HT-29 (cell line): ENCODE data around the gene IL13RA2. TPM values are rescaled to one million over a fixed set of nuclear protein-coding genes. Genes with fewer than 3 reads are reported as not detected.
A peak's percentile ranks its signal among the peaks of the same experiment; 100 is the strongest.

Source experiments
- DNase-seq: peaks from one replicate; pipeline ENCODE4 v3.0.0-alpha.2; 2015; ENCODE audit warnings: low spot score
- total RNA-seq: library from RNA; depleted of rRNA; stranded (reverse); fragments of >200 nt; shearing (Covaris generic); gene quantifications from 2 replicates; pipeline ENCODE4 v1.2.3, GENCODE V29; 2014; rRNA removed

The IL13RA2 gene
- total RNA-seq = not detected in 2 replicates

DNA sequence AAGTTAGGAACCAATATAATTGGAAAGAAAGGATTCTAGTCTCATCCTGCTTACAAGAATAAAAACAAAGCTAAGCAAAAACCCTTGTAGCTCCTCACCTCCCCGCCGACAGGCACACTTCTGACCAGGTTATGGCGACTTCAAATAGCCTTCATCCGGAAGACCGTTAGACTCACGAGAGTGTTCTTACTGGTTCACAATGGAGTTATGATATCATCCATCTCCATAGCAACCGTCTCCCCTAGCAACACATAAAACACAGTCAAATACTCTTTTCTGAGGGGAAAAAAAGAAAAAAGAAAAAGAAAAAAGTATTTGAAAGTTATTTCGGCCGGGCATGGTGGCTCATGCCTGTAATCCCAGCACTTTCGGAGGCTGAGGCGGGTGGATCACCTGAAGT is at the start of gene IL13RA2:
Gene IL13RA2, minus strand, starts transcription at position 162 of the 400 bp plus-strand sequence. CDS start 347 bp downstream, outside the sequence.
- no peak for DNase-seq

- no peak for DNase-seq
These were observed 47.9 kb upstream of the IL13RA2 start for GRCh38 chrX:115065304-115065703.

- no peak for DNase-seq
These were observed 42.6 kb upstream of the IL13RA2 start for GRCh38 chrX:115060013-115060412.

DNA sequence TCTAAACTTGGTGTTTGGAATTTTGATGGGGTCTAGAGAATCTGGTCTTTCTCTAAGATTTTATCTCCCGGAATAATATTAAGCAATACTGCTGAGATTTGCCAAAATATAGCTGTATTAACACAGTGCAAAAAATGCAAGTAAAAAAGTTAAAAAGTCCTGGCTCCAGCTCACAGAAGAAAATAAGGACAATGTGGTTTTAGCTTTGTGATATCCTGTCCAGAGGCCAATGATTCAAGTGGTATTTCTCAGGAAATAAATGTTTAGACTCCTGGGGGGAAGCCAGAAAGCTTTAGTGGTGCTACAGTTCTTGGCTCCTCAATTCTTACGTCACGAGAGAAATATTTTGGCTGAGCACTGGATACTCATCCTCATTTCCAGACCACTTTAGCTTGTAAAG is 40.9 kb upstream of the IL13RA2 start:
- DNase-seq = no peak

- no peak for DNase-seq
These were observed 37.5 kb upstream of the IL13RA2 start for GRCh38 chrX:115054876-115055275.

DNA sequence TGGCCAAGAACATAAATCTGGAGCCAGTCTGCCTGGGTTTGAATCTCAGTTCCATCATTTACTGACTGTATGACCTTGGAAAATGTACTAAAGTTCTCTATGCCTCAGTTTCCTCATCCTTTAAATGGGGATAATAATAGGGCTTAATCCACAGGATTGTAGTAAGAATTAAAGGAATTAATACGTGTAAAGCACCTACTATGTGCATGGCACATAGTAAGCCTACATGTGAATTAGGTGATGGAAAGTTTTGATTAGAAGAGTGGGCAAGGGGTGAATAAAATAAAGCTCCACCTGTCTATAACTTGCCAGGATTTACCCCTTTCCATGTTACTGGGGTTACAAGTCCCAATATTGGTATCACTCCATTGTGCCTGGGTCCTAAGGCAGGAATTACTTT is 35.8 kb upstream of the IL13RA2 start:
- no peak for DNase-seq

DNA sequence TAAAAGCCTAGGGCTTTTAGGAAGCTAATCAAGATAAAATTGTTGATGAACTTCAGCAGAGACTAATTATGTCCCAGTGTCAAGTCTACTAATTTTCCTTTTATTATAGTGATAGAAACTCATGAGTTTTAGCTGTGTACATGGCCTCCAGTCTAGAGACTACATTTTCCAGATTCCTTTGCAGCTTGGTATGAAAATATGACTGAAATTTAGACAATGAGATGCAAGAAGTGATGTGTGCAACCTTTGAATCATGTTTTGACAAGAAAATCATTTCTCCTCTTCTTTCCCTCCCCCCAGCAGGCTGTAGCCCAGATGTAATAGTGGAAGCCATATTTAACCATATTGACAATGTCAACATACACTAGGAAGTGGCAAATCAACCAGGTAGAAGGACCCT is 30.3 kb upstream of the IL13RA2 start:
- DNase-seq = no peak

DNA sequence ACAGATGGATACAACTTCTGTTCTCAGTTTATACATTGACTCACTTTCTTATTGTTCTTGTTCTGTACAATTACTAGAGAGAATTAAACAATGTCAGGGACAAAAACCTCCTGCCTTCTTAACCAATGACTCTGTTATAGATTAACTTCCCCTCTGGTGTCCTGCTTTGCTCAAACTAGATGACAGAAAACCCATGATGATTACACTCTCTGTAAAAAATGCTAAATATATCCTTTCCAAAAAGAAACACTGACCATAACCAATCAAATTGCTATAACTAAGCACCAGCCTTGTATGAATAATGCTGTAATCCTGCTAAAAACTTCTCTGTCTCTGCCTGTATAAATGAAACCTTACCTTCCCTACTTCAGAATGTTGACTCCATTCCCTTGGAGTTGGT is 29.8 kb upstream of the IL13RA2 start:
- DNase-seq = no peak

GRCh38 chrX:115040417-115040816 is 23.0 kb upstream of the IL13RA2 start:
- DNase-seq = no peak

DNA sequence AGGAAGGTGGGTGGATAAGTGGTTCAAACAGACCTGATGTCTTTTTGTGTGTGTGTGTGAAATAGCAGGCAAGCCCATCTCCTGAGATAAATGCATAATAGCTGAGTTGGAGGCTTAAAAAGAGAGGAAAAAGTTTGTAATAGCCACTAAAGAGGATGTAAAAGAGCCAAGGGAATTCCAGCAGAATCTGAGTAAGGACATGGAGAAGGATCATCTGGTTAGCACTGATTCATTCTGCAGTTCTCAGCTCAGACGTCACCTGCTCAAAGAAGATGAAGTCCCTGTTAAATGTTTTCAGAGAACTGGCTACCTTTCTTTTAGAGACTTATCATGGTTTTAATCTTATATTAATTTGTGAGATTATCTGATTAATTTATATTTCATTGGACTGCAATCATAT is 21.0 kb upstream of the IL13RA2 start:
- no peak for DNase-seq

GRCh38 chrX:115036029-115036428 is 18.6 kb upstream of the IL13RA2 start:
- DNase-seq = no peak

DNA sequence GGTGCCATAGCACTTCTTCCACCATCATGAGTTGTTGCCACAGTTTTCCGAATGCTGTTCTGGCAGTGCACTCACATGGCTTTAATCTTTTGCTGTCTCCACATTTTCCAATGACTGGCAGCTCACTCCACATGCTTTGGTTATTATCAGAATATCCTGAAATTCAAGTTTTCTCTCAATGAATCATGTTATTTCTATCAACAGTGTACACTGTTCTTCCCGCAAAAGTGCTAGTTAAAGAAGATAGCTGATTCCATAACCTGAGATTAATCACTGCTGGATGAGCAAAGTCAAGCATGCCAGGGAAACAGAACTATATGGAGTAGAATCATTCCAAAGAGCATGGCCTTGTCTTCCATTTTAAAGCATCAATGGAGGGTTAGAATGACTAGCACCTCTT is 14.6 kb upstream of the IL13RA2 start:
- DNase-seq = no peak

DNA sequence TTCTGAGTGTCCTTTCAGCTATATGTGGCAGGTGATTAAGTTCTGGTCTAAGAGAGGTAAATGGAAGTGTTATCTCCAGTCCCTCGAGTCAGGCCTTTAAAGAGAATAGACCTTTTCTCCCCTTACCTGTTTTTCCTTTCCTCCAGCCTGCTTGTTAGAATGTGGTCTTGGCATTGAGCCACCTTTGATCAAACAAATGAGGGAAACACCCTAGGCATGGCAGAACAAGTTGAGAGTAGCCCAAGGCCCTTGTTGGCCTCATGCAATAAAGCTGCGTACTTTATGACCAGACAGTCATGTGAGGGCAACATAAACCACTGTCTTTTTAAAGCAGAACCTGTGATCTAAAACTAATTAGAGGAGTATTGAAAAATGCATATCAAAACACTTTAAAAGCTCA is 13.2 kb upstream of the IL13RA2 start:
- peak; percentile 21 for DNase-seq

DNA sequence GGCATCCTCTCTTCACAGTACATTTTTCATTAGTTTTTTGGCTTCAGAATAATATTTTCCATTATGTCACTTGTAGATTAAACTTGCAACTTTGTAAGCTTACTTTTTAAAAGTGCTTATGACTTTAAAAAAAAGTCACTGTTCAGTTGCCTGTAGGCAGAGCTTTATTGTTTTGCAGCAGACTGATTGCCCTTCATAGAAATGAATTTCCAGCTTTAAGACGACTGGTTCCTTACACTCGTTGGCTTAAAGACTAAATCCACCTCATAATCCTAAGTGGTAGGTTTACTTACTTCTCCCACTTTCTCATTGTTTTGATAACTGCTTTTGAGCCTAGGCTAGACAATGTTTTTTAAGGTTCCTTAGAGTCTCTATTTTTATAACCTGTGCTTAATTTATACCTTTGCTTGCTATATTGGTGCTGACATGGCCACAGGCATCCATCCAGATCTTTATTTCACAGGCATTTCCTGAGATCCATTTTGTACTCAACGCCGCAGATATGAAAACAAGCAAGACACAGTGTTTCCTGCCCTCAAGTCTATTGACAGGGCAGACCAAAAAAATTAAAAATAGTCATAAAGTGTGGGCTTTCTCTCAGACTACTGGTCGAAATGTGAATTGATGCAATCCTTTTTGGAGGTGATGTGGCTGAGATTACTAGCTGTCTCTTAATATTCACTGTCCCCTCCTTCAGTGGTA is 12.6 kb upstream of the IL13RA2 start:
- no peak for DNase-seq

DNA sequence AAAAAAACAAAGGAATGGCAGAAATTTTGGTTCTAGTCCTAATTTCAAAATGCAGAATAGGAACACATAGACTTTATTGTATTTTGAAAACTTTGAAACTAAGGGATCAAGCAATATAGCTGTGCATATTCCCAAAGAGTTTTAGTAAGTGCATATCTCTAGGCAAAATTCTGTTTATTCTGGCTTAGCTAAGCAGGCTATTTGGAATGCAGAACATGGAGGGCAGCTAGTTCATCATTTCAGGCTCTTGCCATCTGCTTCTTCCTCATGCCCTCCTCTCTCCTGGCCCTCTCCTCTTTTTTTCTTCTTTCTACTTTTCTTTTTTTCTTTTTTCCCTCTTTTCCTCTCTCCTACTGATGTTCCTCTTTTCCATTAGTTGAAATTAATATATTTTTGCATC is 12.0 kb upstream of the IL13RA2 start:
- DNase-seq = no peak

DNA sequence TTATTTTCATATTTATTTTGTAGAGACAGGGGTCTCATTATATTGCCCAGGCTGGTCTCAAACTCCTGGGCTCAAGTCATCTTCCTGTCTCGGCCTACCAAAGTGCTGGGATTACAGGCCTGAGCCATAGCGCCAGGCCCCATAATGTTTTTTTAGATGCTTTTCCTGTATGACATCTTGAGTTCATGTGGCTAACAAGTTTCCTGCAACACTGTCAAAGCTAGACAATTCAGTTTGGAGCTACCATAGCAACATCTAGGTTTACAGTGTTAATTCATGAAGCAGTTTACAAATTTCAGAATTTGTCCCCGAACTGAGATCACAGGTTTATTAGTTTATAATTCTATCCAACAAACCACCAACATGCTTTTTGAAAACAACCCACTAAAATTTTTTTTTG is 6.4 kb upstream of the IL13RA2 start:
- no peak for DNase-seq

DNA sequence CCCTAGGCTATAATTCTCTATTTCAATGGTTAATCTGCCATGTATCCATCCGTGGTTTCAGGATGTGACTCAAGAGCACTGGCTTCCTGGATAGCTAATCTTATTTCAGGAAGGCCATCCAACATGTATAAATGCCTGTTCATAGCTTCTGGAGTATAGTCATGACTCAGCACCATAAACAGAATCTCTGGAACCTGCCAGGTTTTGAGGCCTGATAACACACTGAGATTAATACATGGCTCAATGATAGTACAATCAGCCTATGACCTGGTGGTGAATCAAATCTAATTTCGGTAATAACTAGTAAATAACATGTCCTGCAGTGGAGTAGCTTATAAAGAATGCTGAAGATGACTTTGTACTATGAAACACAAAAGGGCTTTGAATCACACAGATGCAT is 5.7 kb upstream of the IL13RA2 start:
- DNase-seq = no peak

- no peak for DNase-seq
These were observed 3.7 kb upstream of the IL13RA2 start for GRCh38 chrX:115021121-115021520.

GRCh38 chrX:115018944-115019343 is 1.5 kb upstream of the IL13RA2 start:
- no peak for DNase-seq

GRCh38 chrX:115018040-115018647 is 728 bp upstream of the IL13RA2 start:
- peak; percentile 56 for DNase-seq

DNA sequence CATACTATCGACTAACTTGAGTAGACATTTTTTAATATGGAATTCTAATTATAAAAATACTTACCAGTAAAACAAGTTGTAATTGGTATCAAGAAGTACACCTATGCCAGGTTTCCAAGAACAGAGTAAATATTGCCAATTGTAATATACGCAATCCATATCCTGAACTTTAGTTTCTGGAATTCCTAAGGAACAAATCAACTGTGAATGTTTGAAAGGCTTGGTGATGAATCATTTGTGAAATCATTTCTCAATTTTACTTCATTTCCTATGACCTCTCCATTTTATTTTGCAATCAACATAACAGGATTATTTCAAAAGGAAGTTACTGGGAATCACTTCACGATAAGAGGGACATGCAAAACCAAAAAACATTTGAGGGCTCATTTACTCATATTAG is 3.7 kb downstream of the IL13RA2 start:
- DNase-seq = no peak

DNA sequence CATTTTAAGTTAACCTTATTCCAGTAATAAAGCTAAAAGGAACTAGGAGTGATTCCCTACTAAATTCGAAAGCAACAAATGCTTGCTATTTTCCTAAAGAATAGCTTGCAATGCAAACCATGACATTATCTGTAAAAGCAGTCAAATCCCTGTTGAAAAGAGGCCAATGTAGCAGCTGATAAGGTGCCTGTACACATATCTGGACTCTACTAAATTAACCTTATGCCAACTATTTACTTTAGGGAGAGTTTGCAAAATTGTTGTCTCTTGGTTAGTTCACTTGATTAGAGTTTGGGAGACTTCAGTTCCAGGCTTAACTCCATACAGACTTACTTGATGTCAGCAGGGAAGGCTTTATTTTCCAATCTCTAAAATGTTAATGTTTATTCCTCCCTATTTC is 6.0 kb downstream of the IL13RA2 start:
- DNase-seq = no peak

DNA sequence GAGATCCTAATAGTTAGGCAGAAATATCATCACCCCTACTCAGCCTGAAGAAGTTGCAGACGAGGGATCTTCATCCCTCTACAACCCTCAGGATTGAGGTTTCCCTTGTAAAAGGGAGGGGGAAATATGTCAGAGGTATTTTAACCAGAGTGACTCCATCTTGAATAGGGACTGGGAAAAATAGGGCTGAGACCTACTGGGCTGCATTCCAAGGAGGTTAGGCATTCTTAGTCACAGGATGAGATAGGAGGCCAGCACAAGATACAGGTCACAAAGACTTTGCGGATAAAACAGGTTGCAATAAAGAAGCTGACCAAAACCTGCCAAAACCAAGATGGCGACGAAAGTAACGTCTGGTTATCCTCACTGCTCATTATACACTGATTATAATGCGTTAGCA is 17.5 kb downstream of the IL13RA2 start:
- no peak for DNase-seq

GRCh38 chrX:114997779-114998178 is 19.6 kb downstream of the IL13RA2 start:
- DNase-seq = no peak
